GM12878 (cell line): ENCODE measurements around the gene DLG2. TPM values are rescaled to one million over a fixed set of nuclear protein-coding genes. Genes with fewer than 3 reads are reported as not detected.

Experiments used
- ASH2L ChIP-seq: fragments of 300-600, 200-600 bp; sonication (generic); IDR thresholded peaks from 2 replicates; pipeline ENCODE4 v1.6.1; 2017; ENCODE audit warnings: low read depth, mild to moderate bottlenecking, borderline replicate concordance
- ATF3 ChIP-seq: IDR thresholded peaks from 2 replicates; pipeline ENCODE4 v1.6.1; 2011; ENCODE audit warnings: low read depth, mild to moderate bottlenecking, low read length, moderate library complexity, borderline replicate concordance; ENCODE audit errors: extremely low read depth
- BACH1 ChIP-seq: fragments of 450-650 bp; IDR thresholded peaks from 2 replicates; pipeline ENCODE4 v1.6.1; 2017; ENCODE audit warnings: mild to moderate bottlenecking, borderline replicate concordance
- CBFB ChIP-seq: IDR thresholded peaks from 2 replicates; pipeline ENCODE4 v1.6.1; 2016; ENCODE audit warnings: antibody characterized with exemption, low read depth
- CBX3 ChIP-seq: fragments of 200-600 bp; sonication (generic); IDR thresholded peaks from 2 replicates; pipeline ENCODE4 v1.6.1; 2016; ENCODE audit warnings: low read depth, borderline replicate concordance
- CHD2 ChIP-seq: IDR thresholded peaks from 2 replicates; pipeline ENCODE4 v1.6.1; 2011; ENCODE audit warnings: low read depth, low read length, improper control_type of control experiment, borderline replicate concordance
- EGR1 ChIP-seq, 2 experiments: IDR thresholded peaks; 1 replicate in 1 of 2; 2 replicates in 1 of 2; pipeline ENCODE4 v1.6.1; 2011 to 2012; ENCODE audit warnings: low read depth in 2 of 2, low read length in 2 of 2, borderline replicate concordance in 1 of 2, mild to moderate bottlenecking in 1 of 2, moderate library complexity in 1 of 2
- EP300 ChIP-seq, 2 experiments: fragments of 150-350 bp in 1 of 2; IDR thresholded peaks; 2 replicates each; pipeline ENCODE4 v1.6.1; 2011 to 2012; ENCODE audit warnings: low read depth in 2 of 2, low read length in 2 of 2, borderline replicate concordance in 1 of 2, improper control_type of control experiment in 1 of 2, inconsistent platforms in 1 of 2; ENCODE audit not compliant: control insufficient read depth in 1 of 2
- ESRRA ChIP-seq: IDR thresholded peaks from 2 replicates; pipeline ENCODE4 v1.6.1; 2012; ENCODE audit warnings: mild to moderate bottlenecking, low read length, improper control_type of control experiment
- FOXK2 ChIP-seq: fragments of 450-650 bp; IDR thresholded peaks from 2 replicates; pipeline ENCODE4 v1.6.1; 2017; ENCODE audit warnings: mild to moderate bottlenecking, moderate library complexity
- HDGF ChIP-seq: fragments of 450-650 bp; IDR thresholded peaks from 2 replicates; pipeline ENCODE4 v1.6.1; 2016; ENCODE audit warnings: antibody characterized with exemption
- IRF4 ChIP-seq: IDR thresholded peaks from 2 replicates; pipeline ENCODE4 v1.6.1; 2011; ENCODE audit warnings: low read depth, low read length
- LARP7 ChIP-seq: fragments of 450-650 bp; IDR thresholded peaks from 2 replicates; pipeline ENCODE4 v1.6.1; 2017; ENCODE audit warnings: mild to moderate bottlenecking
- POLR2A ChIP-seq: IDR thresholded peaks from 2 replicates; pipeline ENCODE4 v1.6.1; 2011; ENCODE audit warnings: low read depth, mild to moderate bottlenecking, low read length
- RELA ChIP-seq: fragments of 450-650 bp; IDR thresholded peaks from 2 replicates; pipeline ENCODE4 v1.8.0; 2014; ENCODE audit warnings: borderline replicate concordance; ENCODE audit not compliant: partially characterized antibody
- RFX5 ChIP-seq: IDR thresholded peaks from 2 replicates; pipeline ENCODE4 v1.6.1; 2011; ENCODE audit warnings: low read depth, low read length, improper control_type of control experiment
- SMAD1 ChIP-seq: fragments of 450-650 bp; IDR thresholded peaks from 2 replicates; pipeline ENCODE4 v1.6.1; 2018; ENCODE audit warnings: mild to moderate bottlenecking, low read depth; ENCODE audit not compliant: partially characterized antibody
- SMAD5 ChIP-seq: IDR thresholded peaks from 2 replicates; pipeline ENCODE4 v1.6.1; 2016; ENCODE audit warnings: antibody characterized with exemption, low read depth
- TCF12 ChIP-seq: IDR thresholded peaks from 2 replicates; pipeline ENCODE4 v1.6.1; 2011; ENCODE audit warnings: low read depth, mild to moderate bottlenecking, low read length
- USF1 ChIP-seq: IDR thresholded peaks from 2 replicates; pipeline ENCODE4 v1.6.1; 2011; ENCODE audit warnings: borderline replicate concordance, low read depth, mild to moderate bottlenecking, moderate library complexity, mixed read lengths, low read length; ENCODE audit not compliant: insufficient read depth; ENCODE audit errors: extremely low read length
- ZZZ3 ChIP-seq: IDR thresholded peaks from 2 replicates; pipeline ENCODE4 v1.6.1; 2011; ENCODE audit warnings: low read depth; ENCODE audit not compliant: control insufficient read depth, insufficient read length
- polyA plus RNA-seq, 11 experiments: library from polyadenylated mRNA; depleted of rRNA in 4 of 11; unstranded in 6 of 11; stranded (reverse) in 5 of 11; fragments of >200 nt; fragmentation: Nextera tagmentation in 4 of 11; fragmentation: Illumina TruSeq in 1 of 11; extraction: Ambion mirVana in 4 of 11; extraction: Trizol in 1 of 11; gene quantifications; 1 replicate in 1 of 11; 2 replicates in 10 of 11; pipeline versions ENCODE4 v1.2.1 to v1.2.3, GENCODE V29; 2011 to 2016; ENCODE audit warnings: inconsistent platforms in 2 of 11, missing spikeins in 2 of 11, low read depth in 1 of 11
- total RNA-seq, 4 experiments: library from RNA; depleted of rRNA in 3 of 4; stranded (reverse); fragments of >200 nt in 3 of 4; fragmentation: Illumina TruSeq in 1 of 4; extraction: Trizol in 1 of 4; gene quantifications; 2 replicates each; pipeline versions ENCODE4 v1.2.1 to v1.2.3, GENCODE V29; 2013 to 2021
- TF ChIP-seq, protein P1 (sequence below): IDR thresholded peaks from 2 replicates; pipeline ENCODE4 v1.6.1; 2012; ENCODE audit warnings: low read depth, low read length, improper control_type of control experiment
- TF ChIP-seq, protein P2 (sequence below): IDR thresholded peaks from 2 replicates; pipeline ENCODE4 v1.6.1; 2012; ENCODE audit warnings: improper control_type of control experiment, low read depth, low read length; ENCODE audit not compliant: insufficient replicate concordance

DLG2 gene
- total and polyA plus RNA-seq, 10 of the 15 experiments (the other 5 are each of a cell fraction or from before 2014, with no cell fraction given) = 0.09 to 0.98 (median 0.35) TPM

DNA sequence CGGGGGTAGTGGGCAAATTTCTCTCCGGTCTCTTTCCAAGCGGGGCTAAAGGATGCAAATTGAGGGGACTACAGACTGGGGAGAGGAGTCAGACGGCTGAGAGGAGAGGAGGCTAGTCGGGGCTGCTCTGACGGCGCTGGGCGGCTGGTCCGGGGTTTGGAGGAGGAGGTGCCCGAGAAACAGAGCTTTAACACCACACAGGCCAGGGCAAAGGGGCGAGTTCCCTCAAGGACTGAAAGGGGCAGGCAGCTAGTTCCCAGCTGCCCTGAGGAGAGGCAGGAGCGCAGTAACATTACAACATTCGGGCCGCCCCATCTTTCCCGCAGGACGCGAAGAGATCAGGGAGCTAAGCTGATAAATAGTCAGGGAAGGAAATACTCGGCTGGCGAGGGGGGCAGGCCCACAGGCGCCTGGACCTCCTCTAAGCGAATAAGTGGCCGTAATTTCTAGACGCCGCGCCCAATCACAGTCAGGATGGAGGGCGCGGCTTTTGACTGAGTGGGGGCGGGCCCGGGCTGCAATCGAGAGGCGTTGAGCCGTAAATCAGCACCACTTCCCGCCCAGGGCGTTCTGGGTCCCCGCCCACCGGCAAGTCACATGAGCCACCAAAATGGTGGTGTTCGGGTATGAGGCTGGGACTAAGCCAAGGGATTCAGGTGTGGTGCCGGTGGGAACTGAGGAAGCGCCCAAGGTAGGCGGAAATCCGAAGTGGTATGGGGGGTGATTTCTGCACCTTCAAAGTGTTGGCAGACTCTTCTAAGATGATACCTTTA, 1.0 kb upstream of the DLG2 start, which contains the start of gene TMEM126B (continued):
- TF ChIP-seq, protein P1, sequence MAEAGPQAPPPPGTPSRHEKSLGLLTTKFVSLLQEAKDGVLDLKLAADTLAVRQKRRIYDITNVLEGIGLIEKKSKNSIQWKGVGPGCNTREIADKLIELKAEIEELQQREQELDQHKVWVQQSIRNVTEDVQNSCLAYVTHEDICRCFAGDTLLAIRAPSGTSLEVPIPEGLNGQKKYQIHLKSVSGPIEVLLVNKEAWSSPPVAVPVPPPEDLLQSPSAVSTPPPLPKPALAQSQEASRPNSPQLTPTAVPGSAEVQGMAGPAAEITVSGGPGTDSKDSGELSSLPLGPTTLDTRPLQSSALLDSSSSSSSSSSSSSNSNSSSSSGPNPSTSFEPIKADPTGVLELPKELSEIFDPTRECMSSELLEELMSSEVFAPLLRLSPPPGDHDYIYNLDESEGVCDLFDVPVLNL = peak; percentile 90
- TF ChIP-seq BACH1 (0 out of 2 replicates have a peak, but pooled peaks have one; percentile 28), USF1 (peak; percentile 92), SMAD1 (peak; percentile 52), TCF12 (no peak; the same call in 1 of the 2 replicates), ZZZ3 (no peak), ATF3 (peak; percentile 71; the same call in 1 of the 2 replicates), POLR2A (peak; percentile 92), EP300 (IDR thresholded peaks at IDR 0.05; ENCODE audit: borderline replicate concordance in 1 of 2, control insufficient read depth in 1 of 2, low read depth in 2 of 2, low read length in 2 of 2) (no peak), CBFB (peak; percentile 70), FOXK2 (no peak), LARP7 (0 out of 2 replicates have a peak, but pooled peaks have one; percentile 23), SMAD5 (peak; percentile 77), EGR1 (IDR thresholded peaks at IDR 0.05; ENCODE audit: borderline replicate concordance in 1 of 2, low read depth in 2 of 2, low read length in 2 of 2) (peak in 1 of 2 experiments; percentile 55; a peak in 2 of 3 replicates), IRF4 (no peak), RELA (no peak), HDGF (no peak), CBX3 (no peak), RFX5 (peak; percentile 57; the same call in 1 of the 2 replicates), ESRRA (no peak), CHD2 (0 out of 2 replicates have a peak, but pooled peaks have one; percentile 49), ASH2L (peak; percentile 34; the same call in 1 of the 2 replicates)
- TF ChIP-seq, protein P2, sequence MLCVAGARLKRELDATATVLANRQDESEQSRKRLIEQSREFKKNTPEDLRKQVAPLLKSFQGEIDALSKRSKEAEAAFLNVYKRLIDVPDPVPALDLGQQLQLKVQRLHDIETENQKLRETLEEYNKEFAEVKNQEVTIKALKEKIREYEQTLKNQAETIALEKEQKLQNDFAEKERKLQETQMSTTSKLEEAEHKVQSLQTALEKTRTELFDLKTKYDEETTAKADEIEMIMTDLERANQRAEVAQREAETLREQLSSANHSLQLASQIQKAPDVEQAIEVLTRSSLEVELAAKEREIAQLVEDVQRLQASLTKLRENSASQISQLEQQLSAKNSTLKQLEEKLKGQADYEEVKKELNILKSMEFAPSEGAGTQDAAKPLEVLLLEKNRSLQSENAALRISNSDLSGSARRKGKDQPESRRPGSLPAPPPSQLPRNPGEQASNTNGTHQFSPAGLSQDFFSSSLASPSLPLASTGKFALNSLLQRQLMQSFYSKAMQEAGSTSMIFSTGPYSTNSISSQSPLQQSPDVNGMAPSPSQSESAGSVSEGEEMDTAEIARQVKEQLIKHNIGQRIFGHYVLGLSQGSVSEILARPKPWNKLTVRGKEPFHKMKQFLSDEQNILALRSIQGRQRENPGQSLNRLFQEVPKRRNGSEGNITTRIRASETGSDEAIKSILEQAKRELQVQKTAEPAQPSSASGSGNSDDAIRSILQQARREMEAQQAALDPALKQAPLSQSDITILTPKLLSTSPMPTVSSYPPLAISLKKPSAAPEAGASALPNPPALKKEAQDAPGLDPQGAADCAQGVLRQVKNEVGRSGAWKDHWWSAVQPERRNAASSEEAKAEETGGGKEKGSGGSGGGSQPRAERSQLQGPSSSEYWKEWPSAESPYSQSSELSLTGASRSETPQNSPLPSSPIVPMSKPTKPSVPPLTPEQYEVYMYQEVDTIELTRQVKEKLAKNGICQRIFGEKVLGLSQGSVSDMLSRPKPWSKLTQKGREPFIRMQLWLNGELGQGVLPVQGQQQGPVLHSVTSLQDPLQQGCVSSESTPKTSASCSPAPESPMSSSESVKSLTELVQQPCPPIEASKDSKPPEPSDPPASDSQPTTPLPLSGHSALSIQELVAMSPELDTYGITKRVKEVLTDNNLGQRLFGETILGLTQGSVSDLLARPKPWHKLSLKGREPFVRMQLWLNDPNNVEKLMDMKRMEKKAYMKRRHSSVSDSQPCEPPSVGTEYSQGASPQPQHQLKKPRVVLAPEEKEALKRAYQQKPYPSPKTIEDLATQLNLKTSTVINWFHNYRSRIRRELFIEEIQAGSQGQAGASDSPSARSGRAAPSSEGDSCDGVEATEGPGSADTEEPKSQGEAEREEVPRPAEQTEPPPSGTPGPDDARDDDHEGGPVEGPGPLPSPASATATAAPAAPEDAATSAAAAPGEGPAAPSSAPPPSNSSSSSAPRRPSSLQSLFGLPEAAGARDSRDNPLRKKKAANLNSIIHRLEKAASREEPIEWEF = no peak
